GM19239 (cell line): Measurements from ENCODE around the gene LIAS.
"Not testable (repeated sequence)": the region's sequence is repeated elsewhere in the genome, so short reads cannot be mapped to it uniquely, and the experiment has no call there.

Source experiments
- DNase-seq: peaks from one replicate; pipeline ENCODE4 v3.0.0; 2011; ENCODE audit warnings: low spot score; ENCODE audit not compliant: insufficient read length
- FAIRE-seq: peaks from 2 replicates; lab custom pipeline; 2011; peaks lifted over from hg19 to GRCh38; lab: Jason Lieb, UNC

LIAS gene

DNA sequence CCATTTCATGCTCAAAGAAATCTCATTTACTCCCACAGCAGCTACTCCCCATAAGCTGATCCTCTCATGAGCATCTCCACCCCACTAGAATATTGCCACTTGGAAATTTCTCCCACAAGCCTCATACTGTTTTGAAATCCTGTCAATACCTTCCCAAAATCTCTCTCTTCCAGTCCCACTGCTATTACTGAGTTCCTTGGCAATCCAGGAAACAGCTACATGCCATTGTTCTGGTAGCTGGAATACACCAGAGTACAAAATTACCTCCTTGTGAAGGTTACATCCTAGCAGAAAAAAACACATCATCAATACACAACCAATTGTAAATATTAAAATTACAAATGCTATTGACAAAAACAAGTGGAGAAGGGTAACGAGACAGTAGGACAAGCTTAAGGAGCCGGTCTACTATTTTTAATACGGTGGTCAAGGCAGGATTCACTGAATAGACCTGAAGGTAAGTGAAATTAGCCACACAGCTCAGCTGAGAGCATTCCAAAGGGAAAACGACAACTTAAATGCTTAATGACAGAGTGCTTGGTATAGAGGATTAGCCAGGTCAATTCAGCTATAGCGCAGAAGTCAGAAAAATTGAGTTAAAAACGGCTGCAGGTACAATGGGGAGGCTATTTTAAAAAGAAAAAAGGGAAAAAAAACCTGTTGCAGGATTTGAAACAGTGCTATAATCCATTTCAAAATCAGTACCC, 6.5 kb upstream of the LIAS start:
- FAIRE-seq (no peak), DNase-seq (no peak)

DNA sequence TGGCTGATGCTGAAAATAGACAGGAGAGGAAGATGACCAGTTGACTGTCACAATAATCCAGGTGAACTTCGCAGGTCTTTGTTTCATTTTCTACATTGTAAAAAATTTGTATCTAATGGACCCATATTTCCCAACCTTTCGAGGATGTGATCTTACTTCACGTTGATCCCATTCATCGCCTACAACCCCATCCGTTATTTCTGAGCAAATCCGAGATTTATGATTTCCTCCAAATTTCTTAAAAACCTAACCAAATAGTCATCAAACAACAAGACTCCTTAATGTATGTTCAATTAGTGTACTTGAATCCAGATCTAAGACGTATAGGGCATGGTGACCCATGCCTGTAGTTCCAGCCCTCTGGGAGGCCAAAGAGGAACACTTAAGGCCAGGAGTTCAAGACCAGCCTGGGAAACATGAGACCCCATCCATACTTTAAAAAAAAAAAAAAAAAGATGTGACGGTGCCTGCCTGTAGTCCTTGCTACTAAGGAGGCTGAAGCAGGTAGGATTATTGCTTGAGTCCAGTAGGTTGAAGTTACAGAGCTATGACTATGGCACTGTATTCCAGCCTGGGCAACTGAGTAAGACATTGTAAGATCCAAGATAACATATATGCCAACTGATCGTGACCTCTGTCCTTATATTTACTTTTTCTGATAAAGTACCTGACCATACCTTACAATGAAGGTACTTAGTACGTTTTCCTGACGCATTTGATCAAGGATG, 5.8 kb upstream of the LIAS start:
- DNase-seq (no peak), FAIRE-seq (no peak)

DNA sequence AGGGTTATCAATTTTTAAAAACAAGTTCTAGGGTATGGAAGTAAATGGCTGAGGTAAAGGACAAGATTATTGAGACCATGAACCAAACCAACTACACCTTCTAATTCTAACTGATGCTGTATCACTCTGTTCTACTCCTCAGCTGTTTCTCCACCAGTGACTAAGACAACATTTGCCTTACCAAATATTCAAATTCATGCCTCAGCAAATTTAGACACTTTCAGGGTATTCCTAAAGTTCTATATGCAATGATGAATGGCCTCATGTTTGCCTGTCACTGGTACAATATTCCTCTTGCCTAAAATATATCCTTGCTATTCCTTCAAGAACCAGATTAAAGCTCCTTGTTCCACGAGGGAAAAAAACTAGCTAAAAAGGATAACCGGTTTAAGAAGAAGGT, 5.1 kb upstream of the LIAS start:
- no peak for FAIRE-seq

DNA sequence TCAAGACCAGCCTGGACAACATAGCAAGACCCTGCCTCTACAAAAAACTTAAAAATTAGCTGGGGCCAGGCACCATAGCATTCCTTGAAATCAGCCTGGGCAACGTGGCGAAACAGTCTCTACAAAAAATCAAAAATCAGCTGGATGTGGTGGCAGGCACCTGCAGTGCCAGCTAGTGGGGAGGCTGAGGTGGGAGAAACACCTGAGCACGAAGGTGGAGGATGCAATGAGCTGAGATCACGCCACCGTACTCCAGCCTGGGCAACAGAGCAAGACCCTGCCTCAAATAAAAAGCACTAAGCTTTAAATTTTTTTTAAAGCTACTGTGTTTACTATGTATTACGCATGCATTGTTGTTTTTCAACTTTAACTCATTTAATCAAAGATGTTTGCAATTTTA, 3.4 kb upstream of the LIAS start:
- DNase-seq: no peak
- FAIRE-seq: no peak

More for the DNA sequence above, 5.1 kb upstream of the LIAS start:
- DNase-seq: no peak

DNA sequence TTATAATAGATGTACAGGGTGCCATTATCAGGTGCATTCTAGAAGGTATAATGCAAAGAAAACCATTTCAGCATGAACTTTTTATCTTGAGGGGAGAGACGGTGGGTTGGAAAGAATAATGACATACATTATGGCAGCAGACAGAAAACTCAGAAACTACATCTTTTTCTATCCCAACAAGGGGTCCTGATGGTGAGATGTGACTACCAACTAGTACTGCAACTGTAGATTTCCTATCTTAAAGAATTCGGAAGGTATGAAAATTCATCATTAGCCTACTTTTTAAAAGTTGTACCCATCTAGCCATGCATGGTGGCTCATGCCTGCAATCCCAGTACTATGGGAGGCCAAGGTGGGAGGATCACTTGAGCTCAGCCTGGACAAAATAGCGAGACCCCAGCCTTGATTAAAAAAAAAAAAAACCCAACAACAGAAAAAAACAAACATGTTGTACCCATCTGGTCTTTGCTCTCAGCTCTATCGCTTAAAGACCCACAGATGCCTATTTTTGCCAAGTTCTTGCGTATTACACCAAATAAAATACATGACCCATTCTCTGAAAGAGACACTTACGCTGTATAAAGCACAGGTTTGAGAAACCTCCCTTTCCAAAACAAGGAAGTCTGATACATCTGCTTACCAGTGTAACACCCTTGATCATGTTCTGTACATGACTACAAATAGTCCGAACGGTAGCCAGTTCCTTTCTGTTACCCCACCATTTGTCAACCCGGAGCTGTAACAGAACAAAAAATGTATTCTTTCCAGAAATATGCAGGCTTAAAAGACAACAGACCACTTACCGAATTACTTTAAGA, 1.7 kb upstream of the LIAS start:
- FAIRE-seq (no peak), DNase-seq (no peak)

DNA sequence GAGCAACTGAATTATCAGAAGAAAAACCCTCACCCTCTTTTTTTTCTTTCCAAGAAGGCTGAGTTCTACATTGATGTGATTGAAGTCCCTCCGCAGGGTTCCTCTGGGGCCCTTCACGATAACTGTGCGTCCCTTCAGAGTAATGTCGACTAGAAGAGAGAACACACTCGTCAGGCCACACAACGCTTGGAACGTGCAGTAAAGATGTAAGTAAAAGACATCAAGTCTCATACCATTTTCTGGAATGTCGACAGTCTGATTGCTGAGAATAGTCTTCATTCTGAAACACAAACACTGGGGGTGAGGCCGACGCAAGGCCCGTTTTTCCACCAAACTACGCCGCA, 723 bp upstream of the LIAS start:
- FAIRE-seq: peak; percentile 37

DNA sequence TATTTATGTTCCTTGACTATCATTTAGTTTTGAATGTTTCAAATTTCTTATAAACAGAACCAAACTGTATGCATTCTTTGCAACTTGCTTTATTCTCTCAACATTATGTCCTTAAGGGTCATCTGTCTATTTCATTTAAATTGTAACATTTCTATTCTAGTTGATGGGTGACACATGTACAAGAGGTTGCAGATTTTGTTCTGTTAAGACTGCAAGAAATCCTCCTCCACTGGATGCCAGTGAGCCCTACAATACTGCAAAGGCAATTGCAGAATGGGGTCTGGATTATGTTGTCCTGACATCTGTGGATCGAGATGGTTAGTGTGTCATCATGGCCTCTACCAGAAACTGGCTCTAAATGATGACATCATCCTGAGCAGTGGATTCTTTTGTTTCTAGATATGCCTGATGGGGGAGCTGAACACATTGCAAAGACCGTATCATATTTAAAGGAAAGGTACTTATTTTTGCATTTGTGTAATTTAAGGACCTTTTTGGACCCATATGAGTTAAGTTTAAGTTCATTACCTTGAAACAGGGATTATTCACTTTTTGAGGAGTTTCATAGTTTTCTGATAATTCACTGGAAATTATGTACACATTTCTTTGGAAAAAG, 6.1 kb downstream of the LIAS start:
- no peak for FAIRE-seq
- DNase-seq: no peak

More for the DNA sequence above, 723 bp upstream of the LIAS start:
- not testable (repeated sequence) for DNase-seq

DNA sequence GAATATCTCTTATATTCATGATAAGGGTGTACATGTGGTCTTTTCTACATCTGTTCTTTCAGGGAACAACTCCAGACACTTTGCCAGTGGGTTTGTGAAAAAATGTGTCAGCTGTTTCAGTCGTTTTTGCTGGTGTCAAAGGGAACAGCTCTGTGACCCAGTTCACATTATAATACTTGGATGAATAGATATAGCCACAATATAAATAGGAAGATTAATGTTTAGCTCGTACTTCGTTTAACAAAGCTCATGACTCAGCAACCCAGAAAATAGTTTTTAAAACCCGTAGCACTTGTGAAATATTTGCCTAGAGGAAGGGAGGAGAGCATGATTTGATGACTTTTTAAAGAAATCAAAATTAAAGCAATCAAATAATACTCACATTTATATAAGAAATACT, 7.9 kb downstream of the LIAS start:
- no peak for DNase-seq
- no peak for FAIRE-seq

DNA sequence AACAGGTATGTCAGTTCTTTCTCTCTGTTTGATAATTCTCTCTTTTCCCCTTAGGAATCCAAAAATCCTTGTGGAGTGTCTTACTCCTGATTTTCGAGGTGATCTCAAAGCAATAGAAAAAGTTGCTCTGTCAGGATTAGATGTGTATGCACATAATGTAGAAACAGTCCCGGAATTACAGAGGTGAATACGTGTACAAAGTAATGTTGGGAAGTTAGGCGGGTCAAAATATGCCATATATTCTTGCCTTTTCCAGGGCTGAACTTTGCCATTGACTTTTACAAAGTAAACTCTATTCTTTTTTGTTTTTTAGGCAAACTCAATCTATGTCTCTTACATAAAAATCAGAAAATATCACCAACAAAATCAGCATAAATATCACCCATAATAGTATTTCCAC, 8.6 kb downstream of the LIAS start:
- no peak for DNase-seq
- FAIRE-seq: peak; percentile 44

DNA sequence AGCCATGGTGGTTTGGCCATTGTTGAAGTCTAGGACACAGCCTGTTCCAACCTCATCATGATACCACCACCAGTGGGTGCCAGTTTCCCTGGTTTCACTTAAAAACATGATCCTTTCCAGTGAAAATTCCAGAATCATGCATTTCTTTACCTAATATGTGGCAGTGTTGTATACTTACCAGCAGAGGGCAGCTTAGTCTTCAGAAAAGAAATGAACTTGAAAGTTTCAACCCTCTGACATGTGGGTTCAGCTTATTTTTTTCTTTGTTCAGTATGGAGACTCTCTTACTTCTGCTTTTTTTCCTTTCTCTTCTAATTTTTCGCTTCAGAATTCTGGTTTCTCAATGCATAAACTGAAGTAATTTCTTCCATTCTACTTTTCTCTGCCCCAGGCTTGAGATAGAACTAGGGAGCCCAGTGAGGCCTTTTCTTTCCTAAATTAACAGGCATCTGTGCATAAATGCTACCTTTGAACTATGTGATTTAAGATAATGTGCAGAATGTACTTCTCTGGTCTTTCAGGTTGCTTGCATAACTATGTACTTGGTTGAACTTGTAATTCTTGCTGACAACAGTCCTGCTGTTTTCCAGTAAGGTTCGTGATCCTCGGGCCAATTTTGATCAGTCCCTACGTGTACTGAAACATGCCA, 10.7 kb downstream of the LIAS start:
- peak; percentile 96 for FAIRE-seq
- no peak for DNase-seq

DNA sequence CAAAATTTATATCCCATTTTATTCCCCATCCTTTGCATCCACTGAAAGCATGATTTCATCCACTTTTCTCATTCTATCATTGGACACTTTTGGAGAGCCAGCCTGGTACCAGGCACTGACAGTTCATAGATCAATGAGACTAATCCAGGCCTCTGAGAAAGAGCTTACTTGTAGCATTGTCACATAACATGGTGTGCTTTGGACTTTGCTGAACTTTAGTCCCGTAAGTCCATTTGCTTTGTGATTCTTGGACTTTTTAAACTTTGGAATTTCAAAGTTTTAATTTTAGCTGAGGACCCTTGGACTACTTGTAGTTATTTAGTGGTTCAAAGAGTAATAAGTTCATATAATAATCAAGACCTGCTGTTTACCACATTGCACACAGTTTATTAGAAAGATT, 11.5 kb downstream of the LIAS start:
- DNase-seq (no peak), FAIRE-seq (no peak)

DNA sequence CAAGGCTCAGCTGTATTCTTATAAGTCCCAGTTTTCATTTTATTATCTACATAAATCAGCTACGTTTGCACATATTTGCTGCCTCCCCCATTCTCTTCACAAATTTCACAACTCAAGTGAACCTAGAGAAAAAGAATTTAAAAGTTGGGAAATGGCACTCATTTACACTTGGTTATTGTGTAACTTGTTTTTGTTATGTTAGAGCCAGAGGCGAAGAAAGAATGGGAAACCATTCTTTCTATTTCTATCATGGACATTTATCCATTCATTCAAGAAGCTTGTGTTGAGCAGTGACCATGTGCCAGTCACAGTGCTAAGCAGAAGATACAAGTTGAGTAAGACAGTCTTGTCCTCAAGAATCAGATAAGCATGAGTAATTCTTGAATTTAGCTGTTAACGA, 13.5 kb downstream of the LIAS start:
- FAIRE-seq (peak; percentile 26), DNase-seq (no peak)

DNA sequence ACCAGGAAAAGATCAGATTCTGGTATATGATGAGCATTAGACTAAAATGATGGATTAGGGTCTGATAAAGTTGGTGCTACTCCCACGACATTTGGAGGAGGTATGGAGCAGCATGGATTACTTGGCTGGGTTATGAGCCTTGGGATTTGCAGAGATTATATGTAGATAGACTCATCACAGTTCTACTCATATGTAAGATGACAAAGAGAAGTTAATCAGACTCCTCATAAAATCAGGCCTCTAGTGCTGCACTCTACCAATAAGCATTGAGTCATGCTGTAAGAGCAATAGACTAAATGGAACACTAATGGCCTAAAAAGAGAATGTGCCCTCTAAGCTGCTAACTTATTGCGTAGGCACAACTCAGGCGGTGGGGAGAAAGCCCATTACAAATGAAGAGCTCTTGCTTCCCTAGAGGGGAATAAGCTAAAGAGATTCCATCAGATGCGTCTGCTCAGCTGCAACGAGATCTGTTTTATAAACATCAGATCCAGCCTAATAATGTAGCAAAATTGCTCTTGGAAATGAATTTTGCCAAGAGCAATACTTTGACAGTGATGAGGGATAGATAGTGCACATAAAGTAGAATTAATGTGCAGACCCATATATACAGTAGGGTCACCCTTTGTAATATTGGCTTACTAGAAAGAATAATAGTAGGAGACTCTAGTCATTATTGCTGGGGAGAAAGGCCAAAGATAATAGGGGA, 17.5 kb downstream of the LIAS start:
- DNase-seq: no peak
- no peak for FAIRE-seq

DNA sequence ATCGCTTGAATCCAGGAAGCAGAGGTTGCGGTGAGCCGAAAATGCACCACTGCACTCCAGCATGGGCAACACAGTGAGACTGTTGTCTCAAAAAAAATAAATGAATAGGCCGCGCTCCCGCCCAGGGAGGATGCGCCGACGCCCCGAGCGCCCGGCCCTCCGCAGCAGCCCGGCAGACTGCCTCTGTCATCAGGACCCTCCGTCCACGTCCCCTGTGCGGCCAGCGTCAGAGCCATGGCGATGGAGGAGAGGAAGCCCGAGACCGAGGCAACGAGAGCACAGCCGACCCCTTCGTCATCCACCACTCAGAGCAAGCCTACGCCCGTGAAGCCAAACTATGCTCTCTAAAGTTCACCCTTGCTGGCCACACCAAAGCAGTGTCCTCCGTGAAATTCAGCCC, 21.4 kb downstream of the LIAS start:
- no peak for FAIRE-seq

DNA sequence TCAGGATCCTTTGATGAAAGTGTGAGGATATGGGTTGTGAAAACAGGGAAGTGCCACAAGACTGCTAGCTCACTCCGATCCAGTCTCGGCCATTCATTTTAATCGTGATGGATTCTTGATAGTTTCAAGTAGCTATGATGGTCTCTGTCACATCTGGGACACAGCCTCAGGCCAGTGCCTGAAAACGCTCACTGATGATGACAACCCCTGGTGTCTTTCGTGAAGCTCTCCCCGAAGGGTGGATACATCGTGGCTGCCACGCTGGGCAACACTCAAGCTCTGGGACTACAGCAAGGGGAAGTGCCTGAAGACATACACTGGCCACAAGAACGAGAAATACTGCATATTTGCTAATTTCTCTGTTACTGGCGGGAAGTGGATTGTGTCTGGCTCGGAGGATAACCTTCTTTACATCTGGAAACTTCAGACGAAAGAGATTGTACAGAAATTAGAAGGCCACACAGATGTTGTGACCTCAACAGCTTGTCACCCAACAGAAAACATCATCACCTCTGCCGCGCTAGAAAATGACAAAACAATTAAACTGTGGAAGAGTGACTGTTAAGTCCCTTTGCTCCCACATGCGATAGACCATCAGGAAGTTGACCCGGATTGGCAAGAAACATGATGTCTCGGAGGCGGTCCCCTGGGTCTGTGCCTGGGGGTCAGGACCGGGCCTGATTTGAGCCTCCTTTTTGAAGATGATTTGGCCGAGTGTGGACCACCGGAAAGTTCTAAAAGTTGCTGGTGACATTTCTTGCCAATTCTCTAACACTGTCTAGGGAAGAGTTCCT, 22.2 kb downstream of the LIAS start:
- DNase-seq (no peak), FAIRE-seq (no peak)

More for the DNA sequence above, 21.4 kb downstream of the LIAS start:
- DNase-seq: no peak

DNA sequence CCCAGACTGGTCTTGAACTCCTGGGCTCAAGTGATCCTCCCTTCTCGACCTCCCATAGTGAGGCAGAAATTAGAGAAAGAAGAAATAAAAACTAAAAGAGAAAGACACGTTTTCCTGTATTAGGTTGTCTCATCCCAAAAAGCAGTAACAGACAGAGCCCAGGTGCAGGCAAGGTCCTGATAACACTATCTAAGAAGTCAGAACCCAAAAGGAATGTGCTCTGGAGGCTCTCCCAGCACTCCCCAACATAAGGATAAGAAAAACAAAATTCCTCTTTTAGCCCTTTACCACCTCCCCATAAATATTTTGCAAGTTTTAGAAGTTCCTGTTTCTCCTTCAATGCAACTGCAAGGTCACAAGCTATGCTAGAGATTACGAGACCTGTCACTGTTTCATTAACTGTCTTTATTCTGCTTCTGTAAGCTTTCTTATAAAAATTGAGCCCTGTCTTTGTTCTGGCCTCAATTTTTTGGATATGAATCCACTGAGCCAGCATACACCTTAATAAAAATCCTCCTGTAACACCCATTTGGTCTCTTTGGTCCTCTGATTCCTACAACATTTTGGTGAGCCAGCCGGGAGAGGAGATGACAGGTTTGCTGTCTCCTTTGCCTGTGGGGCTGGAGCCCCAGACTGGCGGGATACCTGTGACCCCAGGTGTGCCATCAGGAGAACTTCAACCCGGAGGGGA, 25.9 kb downstream of the LIAS start:
- FAIRE-seq: no peak
- no peak for DNase-seq

DNA sequence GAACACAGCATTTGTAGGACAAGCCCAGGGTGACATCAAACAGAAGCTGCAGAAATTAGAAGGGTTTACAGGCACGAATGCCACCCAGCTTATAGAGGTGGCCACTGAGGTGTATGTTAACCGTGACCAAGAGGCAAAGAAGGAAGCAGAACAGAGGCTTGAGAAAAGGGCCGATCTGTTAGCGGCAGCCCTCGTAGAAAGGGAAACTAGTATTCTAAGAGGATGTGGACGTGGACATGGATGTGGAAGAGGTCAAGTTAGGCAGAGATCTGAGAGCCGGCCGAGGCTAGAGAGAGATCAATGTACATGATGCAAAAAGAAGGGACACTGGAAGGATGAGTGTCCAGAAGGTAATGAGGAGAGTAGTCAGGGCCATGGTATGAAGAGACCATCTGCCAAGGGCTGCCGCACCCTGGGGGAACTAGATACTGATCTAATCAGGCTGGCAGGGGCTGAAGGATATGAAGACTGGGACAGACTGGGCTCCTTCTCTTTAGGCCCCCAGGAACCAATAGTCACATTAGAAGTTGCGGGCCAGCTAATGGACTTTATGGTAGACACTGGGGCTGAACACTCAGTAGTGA, 27.5 kb downstream of the LIAS start:
- DNase-seq (no peak), FAIRE-seq (no peak)

DNA sequence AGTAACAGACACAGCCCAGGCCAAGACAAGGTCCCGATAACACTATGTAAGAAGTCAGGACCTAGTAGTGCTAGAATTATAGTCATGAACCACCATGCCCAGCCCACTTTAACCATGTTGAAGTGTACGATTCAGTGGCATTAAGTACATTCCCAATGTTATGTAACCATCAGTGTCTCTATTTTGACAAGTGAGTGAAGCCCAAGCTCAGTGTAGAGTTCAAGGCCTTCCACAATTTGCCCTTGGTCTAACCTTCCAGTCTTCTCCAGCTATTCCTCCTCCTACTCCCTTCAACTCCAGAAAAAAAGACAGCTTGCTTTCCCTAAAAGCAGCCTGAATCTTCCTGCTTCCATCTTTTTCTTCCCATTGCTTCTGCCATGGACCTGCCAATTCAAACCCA, 31.5 kb downstream of the LIAS start:
- DNase-seq: no peak
- no peak for FAIRE-seq
